Activated T-helper 1 cell treated with anti-CD3 and anti-CD28 coated beads, Interleukin-2, amount 50 U/mL, for 16 hours (primary cell): ENCODE data around the gene KSR2.
"Not testable (repeated sequence)": the region's sequence is repeated elsewhere in the genome, so short reads cannot be mapped to it uniquely, and the experiment has no call there.

Source experiments
- DNase-seq, 2 donors: peaks; one replicate each; pipeline ENCODE4 v3.0.0-alpha.2; 2020; ENCODE audit warnings: low read depth in 1 of 2, low spot score in 1 of 2

The KSR2 gene

DNA sequence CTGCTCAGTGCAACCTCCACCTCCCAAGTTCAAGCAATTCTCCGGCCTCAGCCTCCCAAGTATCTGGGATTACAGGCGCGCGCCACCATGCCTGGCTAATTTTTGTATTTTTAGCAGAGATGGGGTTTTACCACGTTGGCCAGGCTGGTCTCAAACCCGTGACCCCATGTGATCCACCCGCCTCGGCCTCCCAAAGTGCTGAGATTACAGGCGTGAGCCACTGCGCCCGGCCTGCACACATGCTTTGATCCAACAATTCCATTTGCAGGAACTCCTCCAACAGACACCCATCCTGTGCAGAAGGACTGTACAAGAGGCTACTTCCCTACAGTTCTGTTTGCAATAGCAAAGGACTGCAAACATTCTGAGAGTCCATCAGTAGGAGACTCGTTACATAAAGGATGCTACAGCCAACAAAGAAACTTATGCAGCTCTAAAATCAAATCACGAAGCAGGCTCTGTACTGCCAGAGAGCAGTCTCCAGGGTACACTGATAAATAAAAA, 108.0 kb downstream of the KSR2 start:
- DNase-seq: not testable (repeated sequence)

DNA sequence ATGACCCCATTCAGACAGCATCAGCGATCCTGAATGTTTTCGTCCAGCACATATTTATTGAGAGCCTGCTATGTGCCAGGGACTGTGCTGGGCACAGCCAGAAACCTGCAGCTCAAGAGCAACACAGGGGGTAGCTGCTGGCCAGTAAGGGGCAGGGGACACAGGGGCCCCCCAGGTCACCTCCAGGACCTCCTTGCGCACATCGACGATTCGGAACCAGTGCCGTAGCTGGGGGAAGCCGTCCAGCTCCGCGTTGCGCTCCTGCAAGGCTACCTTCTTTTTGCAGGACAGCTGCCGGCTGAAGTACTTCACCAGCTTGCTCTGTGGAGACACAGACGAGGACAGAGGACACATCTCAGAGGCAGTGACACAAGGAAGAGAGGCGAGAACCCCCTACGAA, 108.7 kb downstream of the KSR2 start:
- DNase-seq: no peak

DNA sequence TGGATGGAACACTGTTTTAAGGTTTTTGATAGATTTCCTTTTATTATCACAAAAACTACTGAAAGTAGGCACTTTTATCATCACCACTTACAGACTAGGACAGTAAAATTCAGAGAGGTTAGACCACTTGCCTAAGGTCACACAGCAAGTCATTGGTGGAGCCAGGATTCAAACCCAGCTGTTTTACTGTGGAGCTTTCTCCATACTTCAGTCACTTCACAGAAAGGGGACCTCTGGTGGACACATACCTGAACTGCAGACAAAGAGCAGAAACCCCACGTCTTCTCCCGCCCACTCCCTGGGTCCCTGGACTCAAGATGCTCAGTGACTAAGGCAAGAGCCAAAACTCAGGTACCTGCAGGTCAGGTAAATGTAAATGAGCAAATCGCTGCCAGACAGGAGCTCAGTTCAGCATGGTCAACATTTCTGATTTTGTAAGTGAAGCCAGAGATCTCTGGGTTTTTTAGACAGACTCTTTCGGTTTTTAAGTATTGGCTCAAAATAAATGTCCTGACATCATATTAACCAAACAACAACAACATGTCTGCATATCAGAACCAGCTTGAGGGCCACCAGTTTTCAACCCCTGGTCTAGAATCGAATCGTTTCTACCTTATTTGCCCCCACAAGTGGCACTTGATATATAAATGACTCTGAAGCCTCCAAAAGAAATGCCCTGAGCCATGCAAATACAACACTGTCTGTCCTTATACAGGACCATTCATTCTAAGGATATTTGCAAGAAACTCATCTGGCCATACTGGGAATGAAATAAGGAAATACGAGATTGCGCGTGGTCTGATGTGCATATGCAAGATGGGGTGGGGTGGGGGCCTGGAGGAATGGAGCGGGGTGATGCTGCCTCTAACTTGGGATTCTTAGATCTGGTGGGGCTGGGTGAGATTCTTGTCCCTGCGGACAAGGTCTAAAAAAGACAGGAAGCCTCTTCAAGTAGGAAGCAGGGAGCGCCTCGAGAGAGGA, 110.9 kb downstream of the KSR2 start:
- DNase-seq: peak in 1 of 2 donors; percentile 27

DNA sequence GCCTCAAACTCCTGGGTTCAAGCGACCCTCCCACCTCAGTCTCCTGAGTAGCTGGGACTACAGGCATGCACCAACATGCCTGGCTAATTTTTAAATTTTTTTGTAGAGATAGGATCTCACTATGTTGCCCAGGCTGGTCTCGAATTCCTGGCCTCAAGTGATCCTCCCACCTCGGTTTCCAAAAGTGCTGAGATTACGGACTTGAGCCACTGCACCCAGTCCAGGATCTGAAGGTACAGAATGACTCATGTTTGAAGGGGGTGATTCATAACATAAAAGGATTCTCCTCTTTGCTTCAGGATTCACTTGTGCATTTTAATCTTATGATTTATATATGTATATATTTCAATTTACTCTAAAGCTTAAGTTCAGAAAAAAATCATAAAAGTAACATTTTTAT, 111.7 kb downstream of the KSR2 start:
- DNase-seq: not testable (repeated sequence)

DNA sequence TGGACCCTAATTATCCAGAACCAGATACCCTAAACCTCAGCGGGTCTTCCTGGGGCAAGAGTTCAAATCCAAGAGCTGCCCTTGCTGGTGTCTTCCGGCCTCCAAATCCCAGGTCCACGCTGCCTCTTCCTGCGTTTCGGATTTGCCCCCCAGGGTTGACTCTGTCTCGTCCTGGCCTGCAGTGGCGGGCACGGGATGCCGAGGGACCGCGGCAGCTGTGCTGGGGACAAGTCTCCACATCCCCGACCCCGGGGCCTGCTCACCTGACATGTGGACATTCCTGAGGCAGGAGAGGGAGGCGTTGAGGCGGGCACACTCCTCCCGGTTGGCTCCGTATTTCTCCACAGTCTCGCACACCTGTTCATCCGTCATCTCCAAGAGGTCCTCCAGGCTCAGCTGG, 113.6 kb downstream of the KSR2 start:
- DNase-seq: no peak

DNA sequence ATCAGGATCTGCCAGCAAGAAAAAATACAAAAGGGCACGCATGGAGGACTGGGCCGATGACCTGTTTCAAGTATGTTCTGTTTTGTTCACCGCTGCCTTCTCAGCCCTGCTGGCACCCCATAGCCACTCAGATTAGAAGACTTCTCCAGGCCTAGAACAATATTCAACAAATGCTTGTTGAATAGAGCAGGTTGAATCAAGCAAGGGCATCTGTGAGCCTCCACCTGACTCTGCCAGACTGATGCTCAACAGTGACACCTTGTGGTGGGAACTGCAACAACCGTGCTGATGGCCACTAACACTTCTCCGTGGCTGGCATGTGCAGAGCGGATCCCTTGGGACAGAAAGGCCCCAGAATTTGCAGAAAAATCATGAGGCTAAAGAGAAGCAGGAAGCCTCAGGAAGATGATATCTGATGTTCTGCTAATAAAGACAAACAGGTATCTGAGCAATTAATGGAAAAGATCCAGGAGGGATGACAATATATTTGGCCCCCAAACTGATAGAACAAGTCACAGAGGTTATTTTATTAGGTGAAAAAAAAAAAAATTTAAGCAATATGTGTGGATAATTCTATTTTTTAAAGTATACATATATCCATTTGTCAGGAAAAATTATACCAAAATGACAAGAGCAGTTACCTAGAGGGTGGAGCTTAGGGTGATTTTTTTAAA, 114.3 kb downstream of the KSR2 start:
- peak in 1 of 2 donors; percentile 12 for DNase-seq

DNA sequence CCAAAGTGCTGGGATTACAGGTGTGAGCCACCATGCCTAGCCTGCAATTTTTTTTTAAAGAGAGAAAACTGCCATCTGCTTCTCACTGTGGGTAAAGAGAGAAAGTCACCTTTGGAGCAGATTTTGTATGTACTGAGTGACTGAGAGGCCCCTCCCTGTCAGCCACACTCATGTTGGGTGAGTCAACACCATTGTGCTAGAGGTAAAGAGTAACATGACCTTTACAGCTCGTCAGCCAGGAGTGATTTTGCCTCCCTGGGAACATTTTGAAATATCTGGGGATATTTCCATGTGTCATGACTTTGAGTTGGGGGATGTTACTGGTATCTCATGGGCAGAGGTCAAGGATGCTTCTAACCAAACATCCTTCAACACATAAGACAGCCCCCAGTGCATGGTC, 115.2 kb downstream of the KSR2 start:
- DNase-seq: no peak

DNA sequence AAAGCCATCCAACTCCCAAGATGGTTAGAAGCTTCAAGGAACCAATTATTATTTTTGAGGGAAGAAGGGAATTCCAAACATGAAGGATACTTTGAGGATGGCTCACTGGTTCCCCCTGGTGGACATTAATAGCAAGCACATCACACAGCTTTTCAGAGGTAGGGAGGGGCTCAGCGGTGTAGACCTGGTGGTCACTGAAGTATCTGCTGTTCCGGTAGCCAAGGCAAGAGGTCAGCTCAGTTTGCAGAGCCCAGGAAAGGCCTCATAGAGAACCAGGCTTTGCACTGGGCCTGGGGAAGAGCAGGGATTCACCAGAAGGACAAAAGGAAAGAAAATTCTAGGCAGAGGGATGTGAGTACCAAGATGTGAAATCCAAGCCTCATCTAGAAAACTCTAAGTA, 118.7 kb downstream of the KSR2 start:
- DNase-seq: no peak

DNA sequence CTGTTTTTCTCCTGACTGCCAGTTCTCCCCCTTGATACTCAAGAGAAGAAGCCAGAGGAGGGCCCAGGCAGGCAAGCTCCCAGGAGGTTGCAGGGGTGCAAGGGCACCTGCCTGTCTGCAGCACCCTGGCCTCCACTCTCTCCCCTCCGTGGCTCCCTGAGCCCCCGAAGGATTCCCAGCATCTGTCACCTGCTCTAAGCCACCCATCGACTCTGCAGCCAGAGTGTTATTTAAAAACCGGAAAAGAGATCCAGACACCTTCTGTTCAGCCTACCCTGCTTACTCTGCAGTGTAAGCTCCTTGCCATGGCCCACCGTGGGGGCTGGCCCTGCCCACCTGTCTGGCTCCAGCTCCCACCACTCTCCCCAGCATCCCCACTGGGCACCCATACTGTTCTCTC, 121.4 kb downstream of the KSR2 start:
- DNase-seq: no peak

DNA sequence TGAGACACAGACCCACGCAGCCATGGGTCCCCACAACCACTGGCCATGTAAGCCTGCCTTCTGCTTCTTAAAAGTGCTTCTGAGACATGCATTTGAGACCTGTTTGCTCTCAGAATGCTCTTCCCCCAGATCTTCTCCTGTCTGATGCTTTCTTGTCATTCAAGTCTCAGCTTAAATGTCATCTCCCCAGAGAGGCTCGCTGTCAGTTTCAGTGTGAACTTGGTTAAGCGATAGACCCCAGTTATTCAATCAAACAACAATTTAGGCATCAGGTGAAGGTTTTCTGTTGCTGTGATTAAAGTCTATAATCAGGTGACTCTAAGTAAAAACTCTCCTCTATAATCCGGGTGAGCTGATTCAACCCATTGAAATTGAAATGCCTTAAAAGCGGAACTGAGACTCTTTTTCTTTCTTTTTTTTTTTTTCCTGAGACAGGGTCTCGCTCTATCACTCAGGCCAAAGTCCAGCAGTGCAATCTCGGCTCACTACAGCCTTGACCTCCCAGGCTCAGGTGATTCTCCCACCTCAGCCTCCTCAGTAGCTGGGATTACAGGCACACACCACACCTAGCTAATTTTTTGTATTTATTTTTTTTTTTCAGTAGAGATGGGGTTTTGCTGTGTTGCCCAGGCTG, 123.4 kb downstream of the KSR2 start:
- DNase-seq: no peak

DNA sequence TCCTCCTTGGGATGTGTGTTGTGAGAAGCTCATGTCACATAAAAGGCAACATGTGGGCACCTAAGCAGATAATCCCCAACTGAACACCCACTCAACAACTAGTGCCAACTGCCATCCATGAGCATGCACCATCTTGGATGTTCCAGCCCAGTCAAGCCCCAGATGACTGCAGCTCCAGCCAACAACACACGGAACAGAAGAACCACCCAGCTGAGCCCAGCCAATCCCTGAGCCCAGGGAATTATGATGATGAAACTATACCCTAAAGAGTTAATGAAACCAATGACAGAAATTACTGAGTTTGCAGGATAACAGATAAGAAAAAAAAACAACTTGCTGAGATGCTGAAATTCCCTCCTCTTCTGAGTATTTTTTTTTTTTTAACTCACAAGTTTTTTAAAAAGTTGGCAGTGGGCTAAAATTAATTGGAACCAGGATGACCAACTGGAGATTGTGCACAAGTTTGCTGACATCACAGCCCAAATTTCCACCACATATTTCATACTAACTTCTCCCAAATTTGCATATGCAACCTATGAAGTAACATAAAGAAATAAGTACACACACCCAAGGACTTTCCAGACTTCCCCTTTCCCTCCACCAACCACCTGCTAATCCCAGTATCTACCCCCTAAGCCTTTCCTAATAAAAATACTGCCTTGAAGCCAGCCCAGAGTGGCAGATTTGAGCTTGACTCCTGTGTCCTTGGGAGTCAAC, 124.5 kb downstream of the KSR2 start:
- no peak for DNase-seq

DNA sequence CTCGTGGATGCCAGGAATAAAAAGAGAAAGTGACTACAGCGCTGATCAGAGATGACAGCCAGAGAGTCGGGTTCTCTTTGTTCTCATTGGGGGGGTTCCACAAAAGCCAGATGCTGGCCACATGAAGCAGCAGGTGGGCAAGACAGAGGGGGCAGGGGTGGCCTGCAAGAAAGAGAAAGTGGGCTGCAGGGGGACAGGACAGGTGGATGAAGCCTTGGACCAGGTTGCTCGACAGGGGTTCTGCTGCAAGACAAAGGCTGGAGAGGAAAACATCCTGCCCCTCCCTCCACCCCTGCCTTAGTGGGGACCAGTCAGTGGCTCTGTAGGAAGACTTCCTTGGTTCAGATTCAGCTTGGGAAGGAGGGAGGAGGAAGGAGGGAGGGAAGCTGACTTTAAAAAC, 126.2 kb downstream of the KSR2 start:
- DNase-seq: no peak

DNA sequence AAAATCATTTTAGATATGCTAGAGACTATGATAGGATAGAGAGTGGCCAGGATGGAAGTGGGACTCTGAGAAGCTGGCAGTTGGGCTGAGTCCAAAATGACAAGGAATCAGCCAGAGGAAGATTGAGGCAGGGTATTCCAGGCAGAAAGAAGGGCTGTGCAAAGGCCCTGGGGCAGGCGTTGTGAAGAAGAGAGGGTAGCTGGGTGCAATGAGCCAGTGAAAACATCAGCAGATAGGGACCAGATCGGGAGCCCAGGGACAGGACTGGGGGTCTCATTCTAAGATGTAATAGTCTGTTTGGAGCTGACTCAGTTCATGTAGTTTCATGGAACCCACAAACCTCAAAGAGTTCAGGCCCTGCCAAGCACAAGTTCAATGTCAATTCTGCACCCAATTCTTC, 126.6 kb downstream of the KSR2 start:
- DNase-seq: no peak

DNA sequence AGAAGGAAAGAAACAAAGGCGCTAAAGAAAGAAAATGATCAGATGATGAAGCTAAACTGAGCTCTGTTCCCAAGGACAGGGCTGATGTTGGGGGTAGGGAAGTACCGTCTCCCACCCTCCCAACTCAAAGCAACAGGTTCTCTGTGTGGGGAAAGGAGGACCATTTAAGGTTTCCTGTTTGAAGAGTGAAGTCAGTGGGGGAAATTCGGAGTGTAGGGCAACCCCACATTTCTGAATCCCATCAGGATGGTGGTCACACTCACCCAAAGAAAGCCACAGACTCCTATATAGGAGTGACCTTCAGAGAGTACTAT, 131.1 kb downstream of the KSR2 start:
- DNase-seq: no peak

DNA sequence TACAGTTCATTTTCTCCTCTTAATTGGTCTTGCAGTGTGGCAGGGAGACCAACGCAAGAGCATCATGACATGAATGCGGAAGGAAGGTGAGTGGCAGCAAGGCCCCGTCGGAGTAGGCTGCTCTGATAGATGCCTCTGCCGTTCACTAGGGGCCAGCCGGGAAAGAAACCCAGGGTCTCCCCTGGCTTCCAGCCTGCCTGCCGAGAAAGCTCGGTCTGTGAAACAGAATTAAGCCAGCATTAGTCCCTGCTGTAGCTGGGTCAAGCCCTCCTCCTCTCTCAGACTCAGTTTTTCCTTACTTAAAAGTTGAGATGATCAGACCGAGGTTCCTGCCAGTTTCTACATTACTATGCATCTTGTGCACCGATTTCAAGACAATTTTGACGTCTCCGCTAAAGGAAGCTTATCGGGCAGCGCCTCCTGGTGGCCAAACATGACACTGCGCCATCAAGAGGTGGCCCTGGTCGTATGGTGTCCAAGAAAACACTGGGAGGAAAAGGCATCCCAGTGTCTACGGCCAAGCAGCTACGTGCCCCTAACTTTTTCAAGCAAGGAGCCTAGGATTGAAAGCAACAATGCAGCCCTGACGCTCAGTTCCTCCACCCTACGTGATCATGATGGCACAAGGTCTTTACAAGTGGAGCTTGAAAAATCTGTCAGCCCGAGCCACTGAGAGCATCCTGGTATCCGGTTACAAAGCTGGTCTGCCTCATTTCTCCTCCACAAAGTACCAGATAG, 131.6 kb downstream of the KSR2 start:
- DNase-seq: peak; percentile 52 to 66

DNA sequence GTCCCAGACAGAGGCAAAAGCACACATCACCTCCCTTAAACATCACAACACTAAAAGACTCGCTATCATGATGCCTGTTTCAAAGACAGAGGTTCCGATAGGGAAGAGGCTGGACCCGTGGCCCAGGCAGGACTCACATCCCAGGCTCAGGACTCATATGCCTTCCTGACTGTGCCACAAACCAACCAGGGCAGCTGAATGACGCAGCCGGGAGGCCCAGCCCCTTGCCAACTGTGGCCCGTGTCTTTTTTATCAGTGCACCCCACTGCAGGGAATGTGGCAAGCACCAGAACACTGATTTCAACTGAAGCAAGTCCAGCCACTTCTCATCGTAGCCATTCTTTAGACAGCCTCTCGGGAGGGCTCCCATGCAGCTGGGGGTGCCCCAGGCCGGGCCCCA, 132.3 kb downstream of the KSR2 start:
- DNase-seq: no peak

DNA sequence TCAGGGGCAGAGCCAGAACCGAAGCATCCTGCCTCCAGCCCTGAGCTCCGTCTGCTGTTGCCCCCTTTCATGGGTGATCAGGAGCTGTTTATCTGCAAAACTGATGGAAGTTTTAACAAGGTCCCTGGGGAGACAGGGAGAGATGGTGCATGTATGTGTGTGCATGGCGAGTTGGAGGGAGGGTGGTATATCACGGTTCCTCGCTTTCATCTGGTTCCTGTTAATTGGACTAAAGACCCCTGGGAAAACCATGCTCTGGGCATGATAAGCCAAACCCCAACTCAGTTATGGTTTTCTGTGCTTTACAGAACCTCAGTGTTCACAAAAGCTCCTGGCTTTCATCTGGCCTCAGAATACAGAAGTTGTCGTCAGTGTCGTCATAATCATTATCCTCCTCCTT, 133.6 kb downstream of the KSR2 start:
- DNase-seq: no peak

DNA sequence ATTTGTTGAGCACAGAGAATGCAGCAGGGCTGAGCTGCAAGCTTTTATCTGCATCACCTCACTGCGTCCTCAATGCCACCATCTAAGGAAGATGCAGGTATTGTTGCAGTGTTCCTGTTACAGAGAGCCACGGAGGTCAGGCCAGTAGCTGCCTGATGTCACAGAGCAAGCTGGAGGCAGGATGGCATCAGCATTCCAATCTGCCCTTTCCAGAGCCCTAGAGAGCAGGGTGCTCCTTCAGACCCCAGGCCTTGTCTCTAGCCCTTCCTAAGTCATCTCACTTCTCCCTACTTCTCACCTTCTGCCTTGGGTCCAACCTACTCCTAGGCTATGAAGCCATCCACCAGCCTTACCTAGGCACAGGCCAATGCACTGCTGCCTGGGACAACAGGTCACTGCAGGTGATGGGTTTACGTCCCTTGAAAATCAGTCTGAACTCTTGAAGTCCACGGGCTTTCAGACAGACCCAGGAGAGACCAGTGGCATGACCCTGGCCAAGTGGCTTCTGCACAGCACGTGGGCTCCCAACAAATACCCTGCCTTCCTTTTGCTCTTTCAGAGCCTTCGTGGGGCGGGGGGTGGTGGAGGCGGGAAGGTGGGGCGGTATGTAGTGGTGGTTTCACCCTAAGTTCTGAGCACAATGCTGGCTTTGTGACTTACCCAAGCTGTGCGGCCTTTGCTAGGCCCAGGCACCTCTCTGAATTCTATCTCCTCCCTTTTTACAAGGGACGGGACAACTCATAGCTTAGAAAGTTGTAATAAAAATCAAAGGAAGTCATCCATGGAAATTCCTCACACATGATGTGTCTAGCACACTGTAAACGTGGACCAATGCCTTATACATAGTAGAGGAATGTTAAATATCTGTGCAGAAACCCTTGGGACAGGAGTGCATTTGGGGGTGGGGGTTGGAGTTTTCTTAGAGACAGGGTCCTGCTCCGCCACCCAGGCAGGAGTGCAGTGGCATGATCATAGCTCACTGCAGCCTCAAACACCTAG, 136.0 kb downstream of the KSR2 start:
- no peak for DNase-seq

DNA sequence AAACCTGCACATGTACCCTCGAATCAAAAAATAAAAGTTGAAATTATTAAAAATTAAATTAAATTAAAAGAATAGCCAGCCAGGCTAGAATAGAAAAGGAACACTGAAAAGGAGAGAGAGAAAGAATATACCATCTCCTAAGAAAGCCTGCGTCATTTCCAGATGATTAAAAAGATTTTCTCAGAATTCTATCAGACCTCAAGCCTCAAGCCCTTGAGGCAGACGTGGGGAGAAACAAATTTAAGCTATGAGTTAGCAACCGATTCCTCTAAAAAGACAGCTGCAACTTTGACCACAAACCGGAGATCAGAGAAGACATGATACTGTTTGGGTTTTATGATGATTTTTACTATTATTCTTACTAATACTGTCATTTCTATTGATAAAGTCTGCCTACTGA, 138.3 kb downstream of the KSR2 start:
- no peak for DNase-seq
